ENCODE data around the gene NISCH.

- TF ChIP-seq ELF4 (IDR thresholded peaks at IDR 0.05), result no peak
- no peak for TF ChIP-seq CTBP1 (IDR thresholded peaks at IDR 0.05; ENCODE audit: borderline replicate concordance)
- TF ChIP-seq FOXK2 (IDR thresholded peaks at IDR 0.05), result no peak
- TF ChIP-seq ZNF384 (IDR thresholded peaks at IDR 0.05), result no peak
- TF ChIP-seq SP1 (IDR thresholded peaks at IDR 0.05), result no peak
- no peak for TF ChIP-seq SUZ12 (IDR thresholded peaks at IDR 0.05)
- TF ChIP-seq HDGF (IDR thresholded peaks at IDR 0.05; ENCODE audit: borderline replicate concordance), result no peak
- TF ChIP-seq BHLHE40 (IDR thresholded peaks at IDR 0.05; ENCODE audit: borderline replicate concordance), result no peak
- no peak for TF ChIP-seq FOXM1 (IDR thresholded peaks at IDR 0.05; ENCODE audit: borderline replicate concordance)
- no peak for TF ChIP-seq LEF1 (IDR thresholded peaks at IDR 0.05; ENCODE audit: borderline replicate concordance)
- TF ChIP-seq NFRKB (IDR thresholded peaks at IDR 0.05), result no peak
- TF ChIP-seq PKNOX1 (IDR thresholded peaks at IDR 0.05), result no peak
Measured at GRCh38 chr3:52479877-52480575, 24.6 kb downstream of the NISCH start.

All from HEK293T (cell line).